Suppressor macrophage (primary cell): ENCODE measurements around the gene AGBL1.

ENCODE experiments used
- DNase-seq, 4 experiments: peaks; one replicate each; pipeline ENCODE4 v3.0.0-alpha.2; 2020 to 2022

Gene AGBL1

DNA sequence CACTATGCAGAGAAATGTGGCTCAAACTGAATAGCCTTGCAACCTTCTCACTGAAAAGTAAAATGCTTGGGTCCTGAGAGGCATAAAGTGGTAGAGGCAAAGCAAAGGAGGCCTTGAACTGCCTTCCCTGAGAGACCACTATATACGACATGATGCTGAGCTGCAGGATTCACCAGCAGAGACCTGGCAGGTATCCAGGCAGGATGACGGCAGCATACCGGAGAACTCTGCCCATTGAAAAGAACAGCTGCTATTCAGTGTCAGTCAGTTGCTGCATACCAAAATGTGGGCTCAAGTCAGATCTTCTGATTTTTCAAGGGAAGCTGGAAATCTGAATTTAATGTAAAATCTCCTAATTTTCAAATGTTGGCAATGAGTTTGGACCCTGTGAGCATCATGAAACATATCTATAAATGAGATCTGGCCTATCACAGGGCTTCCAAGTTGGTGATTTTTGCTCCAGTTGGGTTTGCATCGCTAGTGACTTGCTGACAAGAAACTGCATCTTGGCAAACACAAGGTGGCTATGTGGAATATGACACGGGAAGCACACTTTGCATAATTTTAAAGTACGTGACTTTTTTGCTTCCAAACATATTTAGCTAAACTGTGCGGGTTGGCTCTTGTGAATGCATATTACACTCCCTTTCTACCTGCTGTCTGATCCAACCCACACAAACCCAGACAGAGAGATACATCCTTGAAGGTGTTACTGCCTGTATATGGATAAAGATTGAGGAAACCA is 529.0 kb downstream of the AGBL1 start:
- no peak for DNase-seq

DNA sequence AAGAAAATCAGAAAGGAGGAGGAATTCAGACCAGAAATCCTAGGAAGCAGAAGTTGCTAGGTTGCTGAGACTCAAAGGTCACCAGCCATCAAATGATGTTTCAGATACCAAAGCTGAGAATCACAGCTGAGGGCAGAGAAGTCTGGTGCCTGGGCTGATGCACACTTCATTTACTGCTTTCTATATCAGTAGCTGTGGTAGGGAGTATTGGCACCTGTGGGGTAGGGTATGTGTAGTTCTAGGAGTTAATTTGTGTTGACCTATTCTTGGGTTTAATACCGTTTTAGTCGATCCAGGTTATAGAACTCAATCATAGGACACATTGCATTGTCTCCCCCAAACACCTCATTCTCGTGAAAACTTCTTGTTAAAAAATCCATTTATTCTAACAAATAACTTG is 529.6 kb downstream of the AGBL1 start:
- DNase-seq, result no peak

DNA sequence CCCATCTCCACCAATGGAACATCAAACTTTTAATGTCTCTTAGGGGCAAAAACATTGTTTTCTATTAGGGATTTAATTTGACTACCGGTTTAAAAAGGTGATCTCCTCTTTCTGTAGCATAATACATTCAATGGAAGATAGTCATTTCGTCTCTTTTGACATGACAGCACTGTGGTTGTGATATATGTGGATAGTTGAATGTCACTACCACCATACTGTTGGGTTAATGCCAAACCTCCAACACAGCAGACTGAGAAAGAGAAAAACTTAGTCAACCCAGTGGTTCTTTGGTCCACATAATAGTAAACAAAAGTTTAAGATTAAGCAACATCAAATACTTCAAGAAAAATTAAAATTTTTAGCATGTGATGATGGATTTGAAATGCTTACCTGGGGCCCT is 530.4 kb downstream of the AGBL1 start:
- no peak for DNase-seq

DNA sequence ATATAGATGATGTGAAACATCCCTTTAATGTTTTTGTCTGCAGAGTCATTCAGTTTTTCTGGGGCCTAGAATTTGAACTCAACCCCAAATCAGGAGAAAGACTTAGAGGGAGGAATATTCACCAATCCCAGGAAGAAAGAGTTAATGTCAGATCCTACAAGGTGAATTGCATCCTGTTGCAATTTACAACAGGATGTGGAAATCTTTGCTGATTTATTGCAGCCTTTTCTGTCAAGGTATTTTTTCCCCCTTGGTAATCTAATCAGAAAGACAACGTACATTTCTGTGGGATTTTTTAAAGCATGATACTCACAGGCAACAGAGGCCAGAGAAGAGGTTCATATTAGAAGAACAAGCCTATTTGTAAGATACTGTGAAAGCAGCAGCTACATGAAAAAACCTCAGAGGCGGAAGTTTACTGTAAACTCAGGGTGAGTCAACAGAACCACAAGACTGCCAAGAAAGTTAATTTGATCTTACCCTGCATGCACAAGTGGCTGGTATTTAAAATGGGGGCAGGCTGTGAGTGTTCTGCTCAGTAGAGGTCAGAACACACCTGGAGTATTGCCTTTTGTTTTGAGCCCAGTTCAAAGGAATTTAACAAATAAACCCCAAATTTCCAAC is 531.9 kb downstream of the AGBL1 start:
- no peak for DNase-seq

DNA sequence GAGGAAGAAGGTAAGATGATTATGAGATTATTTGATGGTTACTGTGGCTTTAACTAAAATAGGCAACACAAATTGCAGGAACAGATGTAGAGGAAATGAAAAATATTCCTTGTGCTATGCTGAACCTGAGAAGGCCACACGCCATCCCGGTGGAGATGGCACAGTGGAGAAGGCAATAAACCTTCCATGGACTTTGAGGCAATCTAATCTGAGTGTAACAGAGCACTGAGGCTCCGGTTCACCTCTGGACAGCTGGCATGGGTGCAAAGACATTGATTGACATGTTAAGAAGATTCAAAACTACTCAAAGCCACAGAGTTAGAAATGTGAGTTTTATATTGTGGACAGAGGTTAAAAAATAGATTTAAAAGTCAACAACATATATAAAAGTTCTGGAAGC is 535.7 kb downstream of the AGBL1 start:
- no peak for DNase-seq

DNA sequence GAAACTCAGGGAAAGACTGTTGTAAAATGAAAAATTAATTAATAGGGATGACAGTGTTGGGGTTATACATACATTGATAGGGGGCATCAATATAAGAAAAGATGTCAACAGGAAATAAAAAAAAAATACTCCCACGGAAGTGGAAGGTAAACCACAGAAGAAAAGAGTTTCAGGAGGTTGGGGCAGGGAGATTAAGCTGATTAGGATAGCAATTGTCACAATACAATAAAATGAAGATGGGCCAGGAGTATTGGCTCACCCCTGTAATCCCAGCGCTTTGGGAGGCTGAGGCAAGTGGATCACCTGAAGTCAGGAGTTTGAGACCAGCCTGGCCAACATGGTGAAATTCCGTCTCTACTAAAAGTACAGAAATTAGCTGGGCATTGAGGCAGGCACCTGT is 536.1 kb downstream of the AGBL1 start:
- DNase-seq, result no peak

DNA sequence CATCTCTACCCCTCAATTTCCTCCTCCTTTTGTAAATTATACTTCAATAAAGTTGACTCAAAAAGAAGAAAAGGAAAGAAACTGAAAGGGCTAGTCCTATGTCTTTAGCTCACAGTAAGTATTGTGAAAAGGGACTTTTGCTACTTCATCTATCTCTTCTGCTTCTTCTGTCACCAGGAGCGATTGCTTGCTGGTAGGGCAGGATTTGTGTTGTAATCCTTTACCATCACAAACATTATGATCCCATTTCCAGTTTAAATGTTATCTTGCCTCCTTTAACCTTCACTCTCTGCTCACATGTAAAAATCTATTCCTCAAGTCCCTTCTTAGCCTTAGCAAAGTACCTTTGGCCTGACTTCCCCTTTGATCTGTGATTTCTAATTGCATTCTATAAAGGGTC is 537.1 kb downstream of the AGBL1 start:
- DNase-seq, result no peak

DNA sequence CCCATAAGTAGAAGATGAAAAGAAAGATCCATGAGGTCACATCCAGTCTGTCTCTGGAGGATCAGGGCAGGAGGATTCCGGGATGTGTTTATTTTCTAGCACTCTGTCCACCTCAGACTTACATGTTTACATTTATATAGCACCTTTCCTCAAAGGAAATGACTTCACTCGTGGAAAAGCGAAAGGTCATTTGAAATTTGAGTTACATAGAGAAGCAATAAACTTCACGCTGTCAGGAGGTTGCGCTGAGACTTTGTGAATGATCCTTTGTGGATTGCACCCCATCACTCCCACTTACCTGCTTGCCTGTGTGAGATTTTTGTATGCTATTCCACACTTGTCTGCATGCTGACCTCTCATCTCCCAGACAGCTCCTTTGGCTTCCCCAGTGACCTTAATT is 540.5 kb downstream of the AGBL1 start:
- DNase-seq, result no peak

DNA sequence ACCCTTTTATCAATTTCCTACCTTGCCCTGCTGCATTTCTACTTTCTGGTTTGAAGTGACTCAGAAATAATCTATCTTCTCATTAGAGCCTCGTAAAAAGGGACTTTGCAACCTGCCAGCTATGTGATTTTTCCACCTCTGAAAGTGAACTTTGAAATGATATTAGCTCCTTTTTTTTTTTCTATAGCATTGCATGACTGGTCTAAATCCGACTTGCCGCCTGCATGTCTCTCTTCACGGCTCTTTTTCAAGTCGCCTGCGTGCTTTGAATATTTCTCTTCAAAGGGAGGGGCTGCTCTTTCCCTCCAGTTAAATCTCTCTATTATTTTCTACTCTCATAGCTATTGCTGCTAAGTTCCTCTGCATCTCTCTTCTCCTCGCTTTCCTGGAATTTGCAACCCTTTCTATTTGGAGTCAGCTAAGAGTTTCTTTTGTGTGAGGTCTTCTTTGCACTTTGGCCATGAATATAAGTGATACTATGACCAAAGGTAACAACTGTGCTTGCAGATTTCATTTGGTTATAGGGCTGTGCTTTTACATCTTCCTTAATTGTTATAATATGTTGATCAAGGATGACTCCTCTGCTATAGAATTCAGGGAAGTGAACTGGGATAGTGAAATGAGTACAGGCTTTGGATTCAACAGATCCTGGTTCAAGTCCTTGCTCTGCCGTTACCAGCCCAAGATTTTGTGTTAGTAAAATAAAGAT is 541.1 kb downstream of the AGBL1 start:
- DNase-seq, result no peak

DNA sequence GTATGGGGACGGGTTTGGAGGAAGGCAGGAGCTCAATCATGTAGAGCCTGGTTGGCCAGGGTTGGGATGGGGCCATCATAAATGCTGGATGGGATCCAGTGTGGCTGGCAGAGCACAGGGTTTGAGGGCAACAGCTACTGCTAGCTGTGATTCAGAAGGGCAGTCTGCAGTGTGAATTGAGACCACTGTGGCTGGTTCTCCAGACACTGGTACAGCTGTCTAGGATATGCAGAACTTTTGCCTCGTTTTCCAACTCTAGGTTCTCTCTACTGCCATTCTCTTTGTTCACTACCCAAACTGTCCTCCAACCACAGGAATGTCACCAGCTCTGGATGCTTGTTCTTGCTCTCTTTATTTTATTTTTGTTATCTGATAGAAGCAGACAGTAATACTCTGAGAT is 543.6 kb downstream of the AGBL1 start:
- DNase-seq, result no peak

DNA sequence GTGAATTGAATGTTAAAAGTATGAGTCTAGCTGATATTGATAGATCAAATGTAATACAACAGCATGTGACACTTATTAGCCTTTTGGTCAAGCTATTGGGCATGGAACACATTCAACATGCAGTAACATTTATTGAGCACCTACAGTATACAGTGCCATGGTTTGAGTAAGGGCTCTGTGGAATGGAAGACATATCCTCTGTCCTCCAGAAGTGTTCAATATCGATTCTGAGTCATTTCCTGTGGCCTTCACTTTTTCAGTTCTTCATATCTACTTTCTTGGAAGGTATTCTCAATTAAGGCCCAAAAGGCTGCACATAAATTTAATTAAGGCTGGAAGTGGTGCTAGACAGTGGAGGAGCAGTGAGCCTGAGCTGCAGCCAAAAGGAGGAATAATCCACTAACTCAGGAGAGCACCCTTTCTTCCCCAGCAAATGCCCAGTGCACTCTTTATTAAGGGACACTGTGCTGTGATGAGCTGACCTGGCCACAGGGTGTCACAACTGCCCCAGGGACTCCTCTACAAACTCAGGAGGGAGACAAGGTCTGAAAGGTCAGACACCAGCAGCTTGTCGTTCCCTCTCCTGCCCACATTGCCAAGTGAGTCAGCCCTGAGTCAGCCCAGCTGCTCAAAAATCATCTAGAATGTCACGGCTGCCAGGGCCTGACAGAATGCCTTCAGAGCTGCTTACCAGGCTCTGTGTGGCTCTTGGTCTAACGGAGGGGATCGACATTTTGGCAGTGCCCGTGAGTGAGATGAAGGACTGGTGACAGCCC is 544.8 kb downstream of the AGBL1 start:
- DNase-seq, result peak; percentile 44 to 69 (median 54)

DNA sequence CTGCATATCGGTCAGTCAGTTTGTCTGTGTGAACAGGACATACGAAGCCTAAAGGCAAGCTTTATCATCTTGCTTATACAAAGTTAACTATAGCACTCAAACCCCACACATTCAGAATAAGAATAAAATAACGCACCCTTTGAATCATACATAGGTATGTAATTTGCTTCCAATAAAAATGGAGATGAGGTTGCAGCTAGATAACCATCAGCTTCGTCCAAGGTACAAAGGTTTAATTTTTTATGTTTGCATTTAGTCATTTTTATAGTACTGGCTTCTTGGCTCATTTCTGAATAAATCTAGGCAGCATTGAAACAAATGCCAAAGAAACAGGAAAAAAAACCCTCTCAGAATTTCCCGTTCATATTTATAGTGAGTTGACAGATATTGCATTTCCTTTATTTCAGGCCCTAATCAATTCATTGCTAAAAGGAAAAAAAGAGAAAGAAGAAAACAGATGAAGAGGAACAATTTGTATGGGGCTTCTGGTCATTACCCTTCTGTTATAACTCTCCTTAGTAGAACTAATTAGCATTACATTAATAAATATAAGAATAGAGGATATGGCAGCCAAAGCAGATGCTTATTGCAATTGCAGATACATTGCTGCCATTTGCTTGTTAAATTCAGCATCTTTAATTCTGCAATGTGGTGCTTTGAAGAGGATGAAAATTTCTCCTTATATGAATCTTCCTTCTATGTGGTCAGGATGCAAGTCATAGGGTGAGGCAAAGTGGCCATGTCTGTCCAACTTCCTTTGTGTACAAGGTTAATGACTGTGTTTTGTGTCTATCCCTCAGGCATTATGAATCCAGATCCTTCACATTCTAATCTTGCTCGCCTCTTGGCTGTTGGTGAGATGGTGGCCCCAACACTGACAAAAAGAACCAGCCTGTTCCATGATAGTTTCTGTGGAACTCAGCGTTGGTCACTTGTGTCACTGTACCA is 550.0 kb downstream of the AGBL1 start:
- DNase-seq, result no peak

DNA sequence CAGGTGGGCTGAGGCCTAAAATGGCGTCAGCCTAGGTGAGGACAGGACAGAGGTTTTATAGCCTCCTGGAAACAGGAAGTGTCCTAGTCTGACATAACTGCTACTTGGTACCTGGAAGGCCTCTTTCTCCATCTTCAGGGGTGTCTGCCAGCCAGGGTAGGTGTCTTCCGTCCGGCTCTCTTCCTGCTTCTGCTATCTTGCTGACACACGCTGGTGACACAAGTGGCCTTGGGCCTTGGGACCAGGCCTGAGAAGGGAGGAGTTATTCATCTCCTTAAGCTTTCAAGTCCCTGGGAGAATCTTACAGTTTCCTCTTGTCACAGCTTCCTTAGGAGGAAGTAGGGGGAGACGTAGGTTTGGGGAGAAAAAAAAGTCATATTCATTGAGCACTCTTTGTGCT is 551.3 kb downstream of the AGBL1 start:
- no peak for DNase-seq

DNA sequence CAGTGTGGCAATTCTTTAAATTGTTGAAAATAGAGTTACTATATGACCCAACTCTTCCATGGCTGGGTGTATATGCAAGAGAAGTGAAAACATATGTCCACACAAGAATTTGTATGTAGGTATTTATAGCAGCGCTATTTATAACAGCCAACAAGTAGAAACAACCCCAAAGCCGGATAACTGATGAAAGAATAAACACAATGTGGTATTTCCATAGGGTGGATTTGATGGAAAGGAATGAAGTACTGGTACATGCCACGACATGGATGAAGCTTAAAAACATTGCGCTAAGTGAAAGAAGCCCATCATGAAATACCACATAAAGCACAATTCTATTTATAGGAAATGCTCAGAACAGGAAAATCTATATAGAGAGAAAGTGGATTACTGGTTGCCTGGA is 554.5 kb downstream of the AGBL1 start:
- DNase-seq, result no peak

DNA sequence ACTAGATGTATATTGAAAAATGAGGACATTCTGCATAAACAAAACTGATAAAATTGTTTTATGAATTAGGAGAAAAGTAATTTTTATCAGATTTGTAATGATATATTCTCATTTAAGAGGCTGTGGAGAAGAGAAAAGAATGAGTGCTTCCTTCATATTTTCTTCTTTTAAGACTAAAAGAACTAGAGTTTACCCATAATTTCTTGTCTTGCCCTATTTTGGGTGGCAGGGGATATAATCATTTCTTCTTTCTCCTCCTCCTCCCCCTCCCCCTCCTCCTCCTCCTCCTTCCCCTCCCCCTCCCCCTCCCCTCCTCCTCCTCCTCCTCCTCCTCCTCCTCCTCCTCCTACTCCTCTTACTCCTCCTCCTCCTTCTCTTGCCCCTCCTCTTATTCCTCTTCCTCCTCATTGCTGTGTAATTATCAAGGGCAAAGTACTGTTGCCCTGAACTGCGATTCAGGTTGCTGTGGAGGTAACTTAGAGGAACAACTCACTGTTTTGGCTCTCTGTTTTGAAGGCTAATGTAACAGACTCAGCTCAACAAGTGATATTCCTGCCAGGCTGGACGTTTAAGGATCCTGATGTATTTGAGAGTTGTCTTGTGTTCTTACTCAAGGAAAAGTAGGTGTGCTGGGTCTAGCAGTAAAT is 555.4 kb downstream of the AGBL1 start:
- DNase-seq, result no peak

DNA sequence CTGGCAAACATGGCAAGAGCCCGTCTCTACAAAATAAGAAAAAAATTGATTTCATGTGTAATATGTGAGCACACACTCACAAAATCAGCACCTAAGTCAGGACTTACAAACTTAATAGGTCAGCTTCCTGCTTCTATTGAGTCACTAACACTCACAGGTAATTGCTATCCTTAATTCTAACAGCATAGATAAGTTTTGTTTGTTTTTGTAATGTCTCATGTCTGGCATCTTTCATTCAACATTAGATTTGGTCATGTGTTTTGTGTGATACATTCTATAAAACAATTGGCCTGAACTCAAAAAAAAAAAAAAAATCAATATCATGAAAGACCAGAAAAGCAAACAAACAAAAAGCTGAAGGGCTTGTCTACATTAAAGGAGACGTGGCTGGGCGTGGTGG is 564.7 kb downstream of the AGBL1 start:
- DNase-seq, result no peak

DNA sequence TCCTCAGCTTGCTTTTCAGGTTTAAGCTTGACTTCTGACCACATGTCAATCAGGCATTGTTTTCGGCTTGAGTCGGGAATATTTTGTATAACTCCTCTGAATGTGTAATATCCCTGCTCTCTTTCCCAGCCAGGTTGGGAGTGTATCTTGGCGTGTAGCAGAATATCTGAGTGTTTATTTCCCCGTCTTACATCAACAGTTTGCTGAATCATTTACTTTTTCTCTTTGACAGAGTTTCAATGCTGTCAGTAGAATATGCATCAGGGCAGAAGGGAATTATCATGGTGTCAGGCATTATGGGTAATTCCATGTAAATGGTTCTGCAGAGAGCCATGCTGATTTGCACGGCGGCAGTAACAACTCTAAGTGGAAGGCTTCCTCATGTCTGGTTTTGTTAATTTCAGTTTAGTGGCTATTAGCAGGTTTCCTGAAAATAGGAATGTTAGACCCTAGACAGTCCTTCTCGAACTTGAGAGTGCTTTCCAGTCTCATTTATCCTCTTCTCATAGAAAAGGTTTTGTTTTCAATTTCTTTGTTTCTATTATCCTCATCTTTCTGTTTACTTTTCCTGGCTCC is 566.3 kb downstream of the AGBL1 start:
- no peak for DNase-seq

DNA sequence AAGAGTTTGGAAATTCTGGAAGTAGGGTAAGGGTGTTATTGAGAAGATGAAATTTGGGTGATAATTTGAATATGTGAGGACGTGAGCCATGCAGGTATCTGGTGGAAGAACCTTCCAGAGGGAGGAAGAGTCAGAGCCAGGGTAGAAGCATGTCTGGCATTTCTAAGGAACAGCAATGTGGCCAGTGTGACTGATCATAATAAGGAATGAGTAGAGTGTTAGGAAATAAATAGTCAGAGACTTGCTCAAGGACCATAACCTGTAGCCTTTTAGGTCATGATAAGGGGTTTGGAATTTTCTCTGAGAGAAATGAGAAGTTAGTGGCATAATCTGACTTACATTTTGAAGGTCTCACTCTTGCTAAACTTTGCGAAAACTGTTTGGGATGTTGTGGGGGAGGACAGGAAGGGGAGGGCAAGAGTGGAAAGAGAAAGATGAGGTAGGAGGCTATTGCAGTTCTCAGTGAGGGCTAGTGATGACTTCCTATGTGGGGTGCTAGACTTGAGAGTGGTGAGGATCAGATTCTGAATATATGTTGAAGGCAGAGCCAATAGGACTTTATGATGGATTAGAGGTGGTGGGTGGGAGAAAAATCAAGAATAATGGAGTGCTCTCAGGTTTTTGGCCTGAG is 568.3 kb downstream of the AGBL1 start:
- no peak for DNase-seq

DNA sequence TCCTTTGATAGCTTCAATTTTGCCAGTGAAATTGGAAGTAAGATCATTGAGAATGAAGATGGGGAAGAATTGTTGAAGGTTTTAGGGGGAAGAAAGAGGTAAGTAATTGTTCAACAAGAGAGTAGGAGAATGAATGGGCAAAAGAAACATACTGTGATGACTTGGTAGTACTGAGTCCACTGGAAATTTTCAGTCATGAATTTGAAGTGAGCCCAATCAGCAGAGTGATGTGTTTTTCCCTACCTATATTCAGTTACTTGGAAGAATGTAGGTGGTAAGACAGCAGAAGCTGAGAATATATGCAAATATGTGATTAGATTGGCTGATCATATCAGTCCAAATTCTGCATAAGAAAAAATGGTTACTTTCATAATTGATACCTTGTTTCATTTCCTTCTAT is 569.6 kb downstream of the AGBL1 start:
- DNase-seq, result no peak

DNA sequence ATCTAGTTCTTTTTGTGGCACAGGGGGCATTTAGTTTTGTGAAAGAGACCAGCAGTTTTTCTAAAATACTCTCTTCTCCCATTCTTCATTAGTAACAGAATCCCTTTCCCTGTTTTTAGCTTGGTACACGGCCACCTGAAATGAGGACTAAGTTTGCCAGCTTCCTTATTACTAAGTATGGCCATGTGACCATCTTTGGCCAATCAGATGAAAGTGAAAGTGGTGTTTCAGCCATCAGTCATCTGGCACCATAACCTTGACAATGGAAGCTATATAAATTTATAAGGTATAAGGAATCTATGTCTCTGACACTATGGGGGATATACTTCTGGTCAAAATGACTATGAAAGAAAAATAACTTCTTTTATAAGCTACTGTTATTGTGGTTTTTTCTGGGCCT is 570.4 kb downstream of the AGBL1 start:
- peak in 1 of 4 experiments; percentile 1 for DNase-seq
